Neuronal stem cell (in vitro differentiated cells): ENCODE measurements around the gene SCD.
A peak's percentile ranks its signal among the peaks of the same experiment; 100 is the strongest.

Source experiments
- DNase-seq: peaks from one replicate; pipeline ENCODE4 v3.0.0-alpha.2; 2013; ENCODE audit warnings: low spot score
- H2AFZ ChIP-seq: one replicate; pipeline ENCODE4 v1.6.1; 2013; ENCODE audit warnings: mild to moderate bottlenecking, low read length, inconsistent platforms
- H2AK5ac ChIP-seq: 2 replicates; pipeline ENCODE4 v1.6.1; 2013; ENCODE audit warnings: low read depth, mild to moderate bottlenecking, inconsistent platforms, low read length, moderate library complexity, mixed read lengths
- H2BK120ac ChIP-seq: 2 replicates; pipeline ENCODE4 v1.6.1; 2013; ENCODE audit warnings: low read depth, mild to moderate bottlenecking, inconsistent platforms, low read length, moderate library complexity, mixed read lengths
- H2BK12ac ChIP-seq: one replicate; pipeline ENCODE4 v1.6.1; 2013; ENCODE audit warnings: low read length, inconsistent platforms
- H2BK15ac ChIP-seq: 2 replicates; pipeline ENCODE4 v1.6.1; 2013; ENCODE audit warnings: mild to moderate bottlenecking, low read length, inconsistent platforms, mixed read lengths
- H2BK5ac ChIP-seq: one replicate; pipeline ENCODE4 v1.6.1; 2013; ENCODE audit warnings: inconsistent platforms, mild to moderate bottlenecking, low read length, moderate library complexity
- H3K14ac ChIP-seq: one replicate; pipeline ENCODE4 v1.6.1; 2013; ENCODE audit warnings: low read length, inconsistent platforms
- H3K18ac ChIP-seq: 2 replicates; pipeline ENCODE4 v1.6.1; 2013; ENCODE audit warnings: low read length, inconsistent platforms
- H3K23ac ChIP-seq: 2 replicates; pipeline ENCODE4 v1.6.1; 2013; ENCODE audit warnings: low read depth, mild to moderate bottlenecking, mixed read lengths, low read length, inconsistent platforms; ENCODE audit not compliant: poor library complexity
- H3K27ac ChIP-seq: replicated peaks from 3 replicates; pipeline ENCODE4 v1.5.1; 2013; ENCODE audit warnings: low read length, inconsistent platforms
- H3K27me3 ChIP-seq, 3 experiments: 2 replicates each; pipeline ENCODE4 v1.6.1; 2013; ENCODE audit warnings: low read length in 3 of 3, mild to moderate bottlenecking in 2 of 3, inconsistent platforms in 1 of 3, low read depth in 1 of 3, mixed read lengths in 1 of 3, moderate library complexity in 1 of 3; ENCODE audit not compliant: control insufficient read depth in 3 of 3, insufficient read depth in 3 of 3
- H3K36me3 ChIP-seq, 2 donors: replicated peaks in 1 of 2; 2 replicates each; pipeline ENCODE4 v1.6.1; 2013; ENCODE audit warnings: low read length in 2 of 2; ENCODE audit not compliant: control insufficient read depth in 2 of 2, insufficient read depth in 2 of 2
- H3K4ac ChIP-seq: 2 replicates; pipeline ENCODE4 v1.6.1; 2013; ENCODE audit warnings: inconsistent platforms, mild to moderate bottlenecking, low read length, moderate library complexity
- H3K4me1 ChIP-seq, 2 donors: 1 replicate in 1 of 2; 2 replicates in 1 of 2; pipeline ENCODE4 v1.6.1; 2013; ENCODE audit warnings: low read length in 2 of 2, low read depth in 1 of 2; ENCODE audit not compliant: control insufficient read depth in 2 of 2, insufficient read depth in 1 of 2
- H3K4me2 ChIP-seq: one replicate; pipeline ENCODE4 v1.6.1; 2013; ENCODE audit warnings: mild to moderate bottlenecking, low read length, inconsistent platforms; ENCODE audit not compliant: insufficient read depth, poor library complexity, severe bottlenecking
- H3K4me3 ChIP-seq, 2 donors: 2 replicates each; pipeline ENCODE4 v1.5.1; 2013; ENCODE audit warnings: low read length in 2 of 2, mild to moderate bottlenecking in 2 of 2, inconsistent platforms in 1 of 2, moderate library complexity in 1 of 2
- H3K79me1 ChIP-seq: one replicate; pipeline ENCODE4 v1.6.1; 2013; ENCODE audit warnings: low read depth, mild to moderate bottlenecking, inconsistent platforms, low read length, moderate library complexity
- H3K9ac ChIP-seq: one replicate; pipeline ENCODE4 v1.6.1; 2013; ENCODE audit warnings: mild to moderate bottlenecking, low read depth, low read length, inconsistent platforms; ENCODE audit not compliant: poor library complexity
- H3K9me3 ChIP-seq, 2 donors: replicated peaks in 1 of 2; 2 replicates each; pipeline versions ENCODE3 to v1.6.1; 2013; ENCODE audit warnings: low read length in 2 of 2, mild to moderate bottlenecking in 2 of 2, inconsistent platforms in 1 of 2, low read depth in 1 of 2, mixed read lengths in 1 of 2, moderate library complexity in 1 of 2; ENCODE audit not compliant: control insufficient read depth in 2 of 2, insufficient read depth in 1 of 2
- H4K8ac ChIP-seq: one replicate; pipeline ENCODE4 v1.6.1; 2013; ENCODE audit warnings: low read depth, mild to moderate bottlenecking, inconsistent platforms, low read length, moderate library complexity
- H4K91ac ChIP-seq: one replicate; pipeline ENCODE4 v1.6.1; 2013; ENCODE audit warnings: low read length, low read depth, mild to moderate bottlenecking, inconsistent platforms; ENCODE audit not compliant: poor library complexity
- WGBS, 2 donors: extraction: QIAGEN DNeasy Blood & Tissue Kit; methylation state at CpG; one replicate each; pipeline ENCODE4 v1.1.7; 2013; ENCODE audit warnings: missing lambda C conversion rate in 2 of 2, mixed read lengths in 1 of 2; ENCODE audit not compliant: insufficient read length in 2 of 2, insufficient replicate concordance in 1 of 2; ENCODE audit errors: extremely low coverage in 2 of 2; 5-methylcytosine and 5-hydroxymethylcytosine counted together

SCD gene

DNA sequence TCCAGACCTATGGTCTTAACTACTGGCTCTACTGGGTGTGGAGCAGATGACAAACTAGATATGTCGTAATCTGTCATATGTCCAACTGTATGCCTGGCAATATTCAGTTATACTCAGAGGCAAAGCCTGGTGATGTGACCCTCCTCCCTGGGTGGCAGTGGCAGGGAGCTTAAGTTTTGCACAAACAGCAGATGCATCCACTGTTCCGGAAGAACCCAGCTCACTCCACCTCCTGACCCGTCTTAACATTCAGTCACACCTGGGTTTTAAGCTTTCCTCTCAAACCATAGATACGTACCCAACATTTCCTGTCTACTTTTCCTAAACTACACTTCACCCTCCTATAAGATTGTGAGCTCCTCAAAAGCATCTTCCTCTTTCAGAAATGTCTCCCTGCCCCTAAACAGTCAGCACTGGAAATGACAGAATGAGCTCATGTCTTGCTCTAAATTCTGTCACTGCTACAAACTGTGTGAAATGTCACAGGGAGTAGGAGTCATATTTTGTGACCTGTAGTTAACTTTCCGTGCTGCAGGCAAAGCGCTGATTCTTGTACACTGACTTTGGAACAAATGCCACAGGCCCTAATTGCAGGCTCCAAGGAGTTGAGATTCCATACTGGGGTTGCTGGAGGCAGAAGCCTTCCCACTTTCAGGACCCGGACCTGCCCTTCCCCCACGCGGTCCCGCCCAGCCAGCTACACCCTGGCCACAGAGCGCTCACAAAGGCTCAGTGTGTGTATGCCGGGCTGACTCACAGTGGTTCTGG is 23.9 kb downstream of the SCD start:
- Histone ChIP-seq H4K91ac (no peak overlapping the region), H3K9ac (no peak overlapping the region), H2BK120ac (no peak overlapping the region), H3K79me1 (no peaks in the 10 kb centered on the region), H3K27ac (peak overlapping the region; percentile 82), H3K9me3 (no peaks in the 10 kb centered on the region), H2AK5ac (no peak overlapping the region), H3K14ac (no peak overlapping the region), H2BK15ac (no peak overlapping the region), H3K4me2 (no peak overlapping the region), H3K4me1 (peaks cover 12 to 22% of the 10 kb centered on the region in 2 donors), H2AFZ (peak overlapping the region; percentile 70), H3K18ac (peak overlapping the region; percentile 85), H3K4ac (no peak overlapping the region), H2BK5ac (no peak overlapping the region), H4K8ac (no peak overlapping the region), H3K23ac (no peak overlapping the region), H3K36me3 (no peaks in the 10 kb centered on the region), H3K4me3 (no peak overlapping the region), H2BK12ac (no peak overlapping the region), H3K27me3 (no peaks in the 10 kb centered on the region)
- DNase-seq, result peak; percentile 52
- no CpG with 5 or more reads among the region's 12 CpGs for WGBS, 2 donors

DNA sequence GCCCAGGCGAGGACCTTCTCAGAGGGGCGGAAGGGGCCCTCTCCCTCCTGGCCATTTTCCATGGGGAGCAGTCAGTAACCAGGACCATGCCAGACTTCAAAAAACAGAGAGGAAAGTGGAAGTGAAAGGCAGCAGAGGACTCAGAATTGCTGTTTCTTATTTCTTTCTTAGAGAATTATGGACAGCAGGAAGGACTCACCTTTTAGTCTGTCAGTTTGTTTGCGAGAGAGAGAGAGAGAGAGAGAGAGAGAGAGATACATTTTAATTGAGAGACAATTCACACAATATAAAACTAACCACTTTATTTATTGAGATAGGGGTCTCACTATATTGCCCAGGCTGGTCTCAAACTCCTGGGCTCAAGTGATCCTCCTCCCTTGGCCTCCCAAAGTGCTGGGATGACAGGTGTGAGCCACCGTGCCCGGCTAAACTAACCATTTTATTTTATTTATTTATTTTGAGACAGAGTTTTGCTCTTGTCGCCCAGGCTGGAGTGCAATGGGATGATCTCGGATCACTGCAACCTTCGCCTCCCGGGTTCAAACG is 24.5 kb downstream of the SCD start:
- Histone ChIP-seq H2BK5ac (no peak overlapping the region), H3K9me3 (no peaks in the 10 kb centered on the region), H2AFZ (peak overlapping the region; percentile 70), H3K4ac (no peak overlapping the region), H4K8ac (no peak overlapping the region), H3K36me3 (no peaks in the 10 kb centered on the region), H3K4me3 (no peak overlapping the region), H3K9ac (no peak overlapping the region), H4K91ac (no peak overlapping the region), H3K18ac (peak overlapping the region; percentile 85), H3K79me1 (no peaks in the 10 kb centered on the region), H3K4me2 (peak overlapping the region; percentile 2), H3K27ac (peak overlapping the region; percentile 82), H3K23ac (no peak overlapping the region), H2BK12ac (no peak overlapping the region), H3K4me1 (peaks cover 12 to 22% of the 10 kb centered on the region in 2 donors), H2BK120ac (no peak overlapping the region), H3K14ac (no peak overlapping the region), H2BK15ac (no peak overlapping the region), H3K27me3 (no peaks in the 10 kb centered on the region), H2AK5ac (no peak overlapping the region)
- no CpG with 5 or more reads among the region's 10 CpGs for WGBS, 2 donors
- DNase-seq, result no peak

DNA sequence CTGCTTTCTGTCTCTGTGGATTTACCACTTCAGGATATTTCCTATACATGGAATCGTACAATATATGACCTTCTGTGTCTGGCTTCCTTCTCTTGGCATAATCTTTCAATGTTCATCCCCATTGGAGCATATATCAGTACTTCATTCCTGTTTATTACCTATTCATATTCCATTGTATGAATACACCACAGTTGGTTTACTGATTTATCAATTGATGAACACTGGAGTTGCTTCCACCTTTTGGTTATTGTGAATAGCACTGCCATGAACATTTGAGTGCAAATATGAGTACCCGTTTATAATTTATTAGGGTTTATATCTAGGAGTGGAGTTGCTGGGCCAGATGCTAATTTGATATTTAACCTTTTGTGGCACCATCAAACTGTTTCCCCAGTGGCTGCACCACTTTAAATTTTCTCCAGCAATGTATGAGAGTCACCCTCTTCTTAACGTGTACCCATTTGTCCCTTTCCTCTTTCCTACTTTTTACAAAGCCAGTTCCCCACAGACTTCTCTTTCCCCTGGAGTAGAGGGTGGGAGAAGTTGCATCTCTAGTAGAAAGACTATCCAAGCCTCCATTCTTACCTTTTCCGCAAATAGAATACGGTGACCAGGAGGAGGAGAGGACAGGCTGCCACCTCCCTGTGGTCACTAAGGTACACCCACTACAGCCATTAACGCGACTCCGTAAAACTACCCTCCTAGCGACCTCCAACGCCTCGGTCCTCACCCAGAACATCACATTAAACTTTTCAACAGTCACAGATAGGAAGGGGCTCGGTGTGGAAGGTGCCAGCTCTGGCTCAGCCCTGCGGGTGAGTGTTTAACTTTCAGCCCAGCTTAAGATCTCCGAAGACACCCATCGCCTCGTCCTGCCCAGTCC is 25.6 kb downstream of the SCD start:
- Histone ChIP-seq H3K14ac (no peak overlapping the region), H2AFZ (peak overlapping the region; percentile 56), H3K9me3 (no peaks in the 10 kb centered on the region), H3K9ac (no peak overlapping the region), H3K4ac (no peak overlapping the region), H4K91ac (peak overlapping the region; percentile 80), H4K8ac (no peak overlapping the region), H3K79me1 (no peaks in the 10 kb centered on the region), H2BK12ac (peak overlapping the region; percentile 7), H3K27me3 (no peaks in the 10 kb centered on the region), H3K18ac (peak overlapping the region; percentile 48), H2BK15ac (no peak overlapping the region), H2AK5ac (no peak overlapping the region), H3K36me3 (no peaks in the 10 kb centered on the region), H3K23ac (no peak overlapping the region), H3K27ac (peak overlapping the region; percentile 97), H3K4me3 (peak overlapping the region; percentile 56 to 80), H3K4me1 (peaks cover 12 to 22% of the 10 kb centered on the region in 2 donors), H2BK120ac (no peak overlapping the region), H2BK5ac (peak overlapping the region; percentile 30), H3K4me2 (peak overlapping the region; percentile 56)
- WGBS, 2 donors, result no CpG with 5 or more reads among the region's 16 CpGs
- no peak for DNase-seq
